Peyer's patch (tissue), 4 donors: Measurements from ENCODE around the gene ZGPAT.

Source experiments
- CTCF ChIP-seq, 6 experiments: fragments of 450-650 bp in 4 of 6; fragments of 200-600 bp in 2 of 6; sonication (generic) in 1 of 6; IDR thresholded peaks; one replicate each; pipeline ENCODE4 v1.5.1; 2017 to 2019; ENCODE audit warnings: antibody characterized with exemption in 6 of 6, mild to moderate bottlenecking in 3 of 6, moderate library complexity in 1 of 6
- POLR2A ChIP-seq, 2 donors: fragments of 450-650 bp; IDR thresholded peaks; one replicate each; pipeline ENCODE4 v1.5.1; 2017; ENCODE audit warnings: antibody characterized with exemption in 2 of 2, mild to moderate bottlenecking in 2 of 2, moderate library complexity in 2 of 2

DNA sequence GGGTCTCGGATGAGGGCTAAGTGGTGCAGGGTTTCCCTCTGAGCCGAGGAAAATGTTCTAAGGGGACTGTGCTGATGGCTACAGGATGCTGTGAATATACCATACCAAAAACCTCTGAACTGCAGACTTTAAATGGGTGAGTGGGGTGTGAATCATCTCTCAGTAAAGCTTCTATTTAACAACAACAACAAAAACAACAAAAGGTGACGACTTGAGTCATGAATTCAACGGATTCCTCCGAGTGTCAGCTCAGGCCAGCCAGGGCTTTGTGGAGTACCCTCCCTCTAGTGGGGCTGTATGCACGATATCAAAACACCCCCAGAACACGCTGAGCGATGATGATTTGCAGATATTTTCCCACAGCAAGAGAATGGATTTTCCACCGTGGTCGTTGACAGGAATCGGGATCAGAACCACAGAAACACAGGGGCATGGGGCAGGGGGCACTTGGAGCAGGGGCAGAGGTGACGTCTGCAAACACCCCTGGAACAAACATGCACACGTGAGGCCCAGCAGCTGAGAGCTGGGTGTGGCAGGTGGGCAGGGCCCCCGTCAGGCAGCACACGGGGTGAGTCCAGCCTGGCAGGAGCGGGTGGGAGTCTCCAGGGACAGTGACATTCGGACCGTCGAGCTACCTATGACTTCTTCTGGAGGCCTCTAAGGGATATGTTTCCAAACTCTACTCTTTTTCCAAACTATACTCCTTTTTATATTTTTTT lies 70.4 kb downstream of the ZGPAT start:
- TF ChIP-seq CTCF (IDR thresholded peaks at IDR 0.05), result no peak
- no peak for TF ChIP-seq POLR2A (IDR thresholded peaks at IDR 0.05)
